ENCODE results near the gene ARRDC2.

DNA sequence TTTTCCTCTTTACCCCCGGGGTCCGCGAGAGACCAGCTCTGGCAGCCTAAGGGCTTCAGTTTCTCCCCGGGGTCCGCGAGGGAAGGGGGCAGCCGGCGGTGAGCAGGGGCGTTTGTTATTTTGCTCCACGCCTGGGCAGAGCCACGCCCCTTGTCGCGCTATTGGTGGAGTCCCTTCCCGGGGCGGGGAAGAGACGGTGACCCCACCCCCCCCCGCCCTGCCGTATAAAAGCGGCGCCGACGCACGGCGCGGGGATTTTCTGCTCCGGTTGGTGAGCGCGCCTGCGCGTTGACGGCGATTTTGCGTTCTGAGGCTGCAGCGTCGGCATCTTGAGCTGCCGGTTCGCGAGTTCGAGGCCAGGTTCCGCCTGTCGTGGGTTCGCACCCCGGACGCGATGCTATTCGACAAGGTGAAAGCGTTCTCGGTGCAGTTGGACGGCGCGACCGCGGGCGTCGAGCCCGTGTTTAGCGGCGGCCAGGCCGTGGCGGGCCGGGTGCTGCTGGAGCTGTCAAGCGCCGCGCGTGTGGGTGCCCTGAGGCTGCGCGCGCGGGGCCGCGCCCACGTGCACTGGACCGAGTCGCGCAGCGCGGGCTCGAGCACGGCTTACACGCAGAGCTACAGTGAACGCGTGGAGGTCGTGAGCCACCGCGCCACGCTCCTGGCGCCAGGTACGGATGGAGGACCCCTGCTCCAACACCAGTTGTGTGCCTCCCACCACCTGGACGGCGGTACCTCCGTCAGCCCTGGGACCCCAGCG, at the start of gene ARRDC2:
- TF ChIP-seq, protein P1, sequence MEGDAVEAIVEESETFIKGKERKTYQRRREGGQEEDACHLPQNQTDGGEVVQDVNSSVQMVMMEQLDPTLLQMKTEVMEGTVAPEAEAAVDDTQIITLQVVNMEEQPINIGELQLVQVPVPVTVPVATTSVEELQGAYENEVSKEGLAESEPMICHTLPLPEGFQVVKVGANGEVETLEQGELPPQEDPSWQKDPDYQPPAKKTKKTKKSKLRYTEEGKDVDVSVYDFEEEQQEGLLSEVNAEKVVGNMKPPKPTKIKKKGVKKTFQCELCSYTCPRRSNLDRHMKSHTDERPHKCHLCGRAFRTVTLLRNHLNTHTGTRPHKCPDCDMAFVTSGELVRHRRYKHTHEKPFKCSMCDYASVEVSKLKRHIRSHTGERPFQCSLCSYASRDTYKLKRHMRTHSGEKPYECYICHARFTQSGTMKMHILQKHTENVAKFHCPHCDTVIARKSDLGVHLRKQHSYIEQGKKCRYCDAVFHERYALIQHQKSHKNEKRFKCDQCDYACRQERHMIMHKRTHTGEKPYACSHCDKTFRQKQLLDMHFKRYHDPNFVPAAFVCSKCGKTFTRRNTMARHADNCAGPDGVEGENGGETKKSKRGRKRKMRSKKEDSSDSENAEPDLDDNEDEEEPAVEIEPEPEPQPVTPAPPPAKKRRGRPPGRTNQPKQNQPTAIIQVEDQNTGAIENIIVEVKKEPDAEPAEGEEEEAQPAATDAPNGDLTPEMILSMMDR (IDR thresholded peaks at IDR 0.05) = no peak
- TF ChIP-seq NFYB (CRISPR knock-in tag; conservative IDR thresholded peaks at IDR 0.05; ENCODE audit: low read depth) (peak; percentile 41), NFATC4 (CRISPR knock-in tag; IDR thresholded peaks at IDR 0.05) (no peak), NFE2L1 (CRISPR knock-in tag; IDR thresholded peaks at IDR 0.05) (no peak)
- TF ChIP-seq, protein P2, sequence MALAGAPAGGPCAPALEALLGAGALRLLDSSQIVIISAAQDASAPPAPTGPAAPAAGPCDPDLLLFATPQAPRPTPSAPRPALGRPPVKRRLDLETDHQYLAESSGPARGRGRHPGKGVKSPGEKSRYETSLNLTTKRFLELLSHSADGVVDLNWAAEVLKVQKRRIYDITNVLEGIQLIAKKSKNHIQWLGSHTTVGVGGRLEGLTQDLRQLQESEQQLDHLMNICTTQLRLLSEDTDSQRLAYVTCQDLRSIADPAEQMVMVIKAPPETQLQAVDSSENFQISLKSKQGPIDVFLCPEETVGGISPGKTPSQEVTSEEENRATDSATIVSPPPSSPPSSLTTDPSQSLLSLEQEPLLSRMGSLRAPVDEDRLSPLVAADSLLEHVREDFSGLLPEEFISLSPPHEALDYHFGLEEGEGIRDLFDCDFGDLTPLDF (CRISPR knock-in tag; IDR thresholded peaks at IDR 0.05) = no peak

Data from WTC11 (cell line).